ENCODE data around the gene HSP90AB1. TPM values are rescaled to one million over a fixed set of nuclear protein-coding genes. Genes with fewer than 3 reads are reported as not detected.

Gene HSP90AB1
- total RNA-seq, 1 experiment from 2014 or later = 1,280 TPM

GRCh38 chr6:44199883-44200282 is 47.0 kb upstream of the HSP90AB1 start:
- no TSS peak for BruUV-seq (replicated peaks)
- intact Hi-C loops (cut with micrococcal nuclease) = no loop called here
- ChIA-PET CTCF (no interaction called here), POLR2A (ENCODE audit: unreplicated experiment) (interaction anchor here (0.6 kb wide), 1 partner anchor 24 kb away, joined by 3 read pairs; the partner anchor contains the start of gene SLC29A1)
- no peaks in the 10 kb centered on the region for H3K9me3 ChIP-seq (ENCODE audit: low read length)
- ATAC-seq = no peak
- no peaks in the 10 kb centered on the region for H4K20me1 ChIP-seq (ENCODE audit: low read length)
- TF ChIP-seq EZH2 (IDR thresholded peaks at IDR 0.05; ENCODE audit: low read length, unreplicated experiment) (no peak), EZH2phosphoT487 (IDR thresholded peaks at IDR 0.05; ENCODE audit: borderline replicate concordance, low read length) (no peak)
- no peak overlapping the region for H3K27ac ChIP-seq (ENCODE audit: low read length)
- H3F3A ChIP-seq (ENCODE audit: low read length, unreplicated experiment) = no peaks in the 10 kb centered on the region
- peaks cover 15% of the 10 kb centered on the region for H3K4me1 ChIP-seq (ENCODE audit: insufficient read depth, low read length)
- H3K36me3 ChIP-seq (ENCODE audit: low read depth, low read length) = no peaks in the 10 kb centered on the region
- H3K79me2 ChIP-seq (ENCODE audit: low read length) = no peaks in the 10 kb centered on the region
- H3K4me2 ChIP-seq (ENCODE audit: low read length) = no peak overlapping the region
- no peaks in the 10 kb centered on the region for H3K27me3 ChIP-seq (ENCODE audit: low read length)
- DNase-seq = no peak
- no peak overlapping the region for H2AFZ ChIP-seq (ENCODE audit: low read length)
- no peak overlapping the region for H3K4me3 ChIP-seq (ENCODE audit: low read length)
- no peaks in the 10 kb centered on the region for H3K9me2 ChIP-seq (replicated peaks; ENCODE audit: low read length)
- H3K9ac ChIP-seq (ENCODE audit: low read length) = no peak overlapping the region

GRCh38 chr6:44201200-44201599 is 45.7 kb upstream of the HSP90AB1 start:
- no peak for ATAC-seq

GRCh38 chr6:44201638-44202303 is 45.1 kb upstream of the HSP90AB1 start:
- H3K4me3 ChIP-seq (ENCODE audit: low read length) = no peak overlapping the region
- no peaks in the 10 kb centered on the region for H3K36me3 ChIP-seq (ENCODE audit: low read depth, low read length)
- ChIA-PET POLR2A (ENCODE audit: unreplicated experiment) (interaction anchor here (0.6 kb wide), 1 partner anchor 469 kb away, joined by 6 read pairs; no protein-coding TSS in a partner anchor), CTCF (no interaction called here)
- H3K9me3 ChIP-seq (ENCODE audit: low read length) = no peaks in the 10 kb centered on the region
- DNase-seq (no peak), ATAC-seq (no peak)
- intact Hi-C loops (cut with micrococcal nuclease) = no loop called here
- no peaks in the 10 kb centered on the region for H3K27me3 ChIP-seq (ENCODE audit: low read length)
- no peaks in the 10 kb centered on the region for H3K9me2 ChIP-seq (replicated peaks; ENCODE audit: low read length)
- H2AFZ ChIP-seq (ENCODE audit: low read length) = no peak overlapping the region
- H3K9ac ChIP-seq (ENCODE audit: low read length) = no peak overlapping the region
- H3K79me2 ChIP-seq (ENCODE audit: low read length) = no peaks in the 10 kb centered on the region
- no peaks in the 10 kb centered on the region for H3F3A ChIP-seq (ENCODE audit: low read length, unreplicated experiment)
- H4K20me1 ChIP-seq (ENCODE audit: low read length) = no peaks in the 10 kb centered on the region
- no peak overlapping the region for H3K4me2 ChIP-seq (ENCODE audit: low read length)
- H3K27ac ChIP-seq (ENCODE audit: low read length) = no peak overlapping the region
- TF ChIP-seq EZH2 (IDR thresholded peaks at IDR 0.05; ENCODE audit: low read length, unreplicated experiment) (no peak), EZH2phosphoT487 (IDR thresholded peaks at IDR 0.05; ENCODE audit: borderline replicate concordance, low read length) (no peak)
- BruUV-seq (replicated peaks) = no TSS peak
- peaks cover 15% of the 10 kb centered on the region for H3K4me1 ChIP-seq (ENCODE audit: insufficient read depth, low read length)

More at GRCh38 chr6:44201200-44201599, 45.7 kb upstream of the HSP90AB1 start:
- Histone ChIP-seq H3K9ac (ENCODE audit: low read length) (no peak overlapping the region), H3K4me2 (ENCODE audit: low read length) (no peak overlapping the region), H3K27ac (ENCODE audit: low read length) (no peak overlapping the region), H3K4me3 (ENCODE audit: low read length) (no peak overlapping the region), H3K27me3 (ENCODE audit: low read length) (no peaks in the 10 kb centered on the region), H3K9me3 (ENCODE audit: low read length) (no peaks in the 10 kb centered on the region), H3K79me2 (ENCODE audit: low read length) (no peaks in the 10 kb centered on the region), H2AFZ (ENCODE audit: low read length) (no peak overlapping the region), H3K9me2 (replicated peaks; ENCODE audit: low read length) (no peaks in the 10 kb centered on the region), H4K20me1 (ENCODE audit: low read length) (no peaks in the 10 kb centered on the region), H3K4me1 (ENCODE audit: insufficient read depth, low read length) (peaks cover 15% of the 10 kb centered on the region), H3F3A (ENCODE audit: low read length, unreplicated experiment) (no peaks in the 10 kb centered on the region), H3K36me3 (ENCODE audit: low read depth, low read length) (no peaks in the 10 kb centered on the region)
- DNase-seq = no peak
- BruUV-seq (replicated peaks) = no TSS peak
- ChIA-PET CTCF (no interaction called here), POLR2A (ENCODE audit: unreplicated experiment) (interaction anchor here (0.6 kb wide), 1 partner anchor 469 kb away, joined by 6 read pairs; no protein-coding TSS in a partner anchor)
- no peak for TF ChIP-seq EZH2 (IDR thresholded peaks at IDR 0.05; ENCODE audit: low read length, unreplicated experiment)
- no peak for TF ChIP-seq CTCF (conservative IDR thresholded peaks at IDR 0.05; ENCODE audit: low read depth, low read length)
- no peak for TF ChIP-seq EZH2phosphoT487 (IDR thresholded peaks at IDR 0.05; ENCODE audit: borderline replicate concordance, low read length)
- intact Hi-C loops (cut with micrococcal nuclease) = no loop called here

All from PC-3 (cell line).